Activated effector memory CD4-positive, alpha-beta T cell treated with anti-CD3 and anti-CD28 coated beads, Interleukin-2, amount 50 U/mL, for 16 hours (primary cell): ENCODE measurements around the gene KPNA1.

ENCODE experiments used
- DNase-seq: peaks from one replicate; pipeline ENCODE4 v3.0.0-alpha.2; 2020

KPNA1 gene

DNA sequence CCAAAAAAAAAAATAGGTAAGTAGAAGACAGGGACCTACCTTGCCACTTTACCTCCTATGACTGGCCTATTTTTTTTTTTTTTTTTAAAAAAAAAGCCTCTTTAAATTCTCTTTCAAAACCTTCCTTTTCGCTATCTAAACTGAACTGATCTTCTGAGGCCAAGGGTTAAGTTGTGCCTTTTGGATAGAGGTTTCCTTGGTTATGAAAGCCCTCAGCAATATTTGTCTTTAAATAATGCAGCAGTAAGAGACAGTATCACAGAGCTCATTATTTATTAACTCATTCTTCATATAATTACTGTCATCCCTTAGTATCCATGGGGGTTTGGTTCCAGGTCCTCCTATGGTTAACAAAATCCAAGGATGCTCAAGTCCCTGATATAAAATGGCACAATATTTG lies 140.7 kb downstream of the KPNA1 start:
- no peak for DNase-seq
